Gastroesophageal sphincter (tissue), 3 donors: ENCODE measurements around the gene TMTC2.

ENCODE experiments used
- CTCF ChIP-seq, 4 experiments: fragments of 200-600 bp in 2 of 4; fragments of 450-650 bp in 2 of 4; sonication (generic) in 1 of 4; IDR thresholded peaks; one replicate each; pipeline ENCODE4 v1.5.1; 2017 to 2019; ENCODE audit warnings: antibody characterized with exemption in 4 of 4, mild to moderate bottlenecking in 2 of 4, moderate library complexity in 2 of 4
- EP300 ChIP-seq: sonication (generic); formaldehyde crosslinking; IDR thresholded peaks from one replicate; pipeline ENCODE4 v1.6.1; 2017; ENCODE audit warnings: antibody characterized with exemption, mild to moderate bottlenecking
- POLR2A ChIP-seq, 2 donors: fragments of 450-650 bp; IDR thresholded peaks; one replicate each; pipeline ENCODE4 v1.6.1; 2017; ENCODE audit warnings: antibody characterized with exemption in 2 of 2, mild to moderate bottlenecking in 2 of 2, moderate library complexity in 1 of 2
- POLR2AphosphoS5 ChIP-seq: sonication (generic); formaldehyde crosslinking; IDR thresholded peaks from one replicate; pipeline ENCODE4 v1.6.1; 2017; ENCODE audit warnings: antibody characterized with exemption

DNA sequence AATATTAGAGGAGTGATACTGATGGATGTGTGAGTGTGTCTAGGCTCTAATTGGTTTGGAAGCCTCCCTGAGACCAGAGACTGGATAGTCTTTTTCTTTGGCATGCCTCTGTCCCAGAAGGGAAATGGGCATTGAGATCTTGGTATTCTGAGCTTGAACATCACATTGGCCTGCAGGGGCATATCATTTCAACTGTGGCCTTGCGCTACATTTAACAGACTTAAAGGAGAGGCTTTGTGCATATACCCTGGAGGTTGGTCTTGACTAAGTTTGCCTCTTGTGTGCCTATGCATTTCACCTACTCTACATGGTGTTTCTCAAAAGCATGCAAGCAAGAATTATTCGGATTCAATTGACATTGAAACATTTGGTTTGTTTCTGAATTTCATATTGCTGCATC, 185.4 kb downstream of the TMTC2 start:
- TF ChIP-seq CTCF (IDR thresholded peaks at IDR 0.05) = no peak
- no peak for TF ChIP-seq POLR2AphosphoS5
- no peak for TF ChIP-seq POLR2A (IDR thresholded peaks at IDR 0.05)
- TF ChIP-seq EP300 = no peak
